Stimulated activated naive CD8-positive, alpha-beta T cell treated with anti-CD3 and anti-CD28 coated beads, Interleukin-15, Interleukin-2, amounts not matched to agents 100 ng/mL and 50 ng/mL, for 24 hours (primary cell): ENCODE results near the gene TMPRSS9.
A peak's percentile ranks its signal among the peaks of the same experiment; 100 is the strongest.
"Not testable (repeated sequence)": the region's sequence is repeated elsewhere in the genome, so short reads cannot be mapped to it uniquely, and the experiment has no call there.

Experiments
- H3K27ac Mint-ChIP-seq: one replicate; pipeline ENCODE4 v1.8.0; 2021; ENCODE audit warnings: mild to moderate bottlenecking, mixed read lengths
- H3K27me3 Mint-ChIP-seq: one replicate; pipeline ENCODE4 v1.8.0; 2021; ENCODE audit warnings: mixed read lengths
- H3K36me3 Mint-ChIP-seq: one replicate; pipeline ENCODE4 v1.8.0; 2021; ENCODE audit warnings: low read depth, mixed read lengths
- H3K4me1 Mint-ChIP-seq: one replicate; pipeline ENCODE4 v1.8.0; 2021; ENCODE audit warnings: low read depth, mixed read lengths
- H3K4me3 Mint-ChIP-seq: one replicate; pipeline ENCODE4 v1.8.0; 2021; ENCODE audit warnings: mild to moderate bottlenecking, mixed read lengths
- H3K9me3 Mint-ChIP-seq: one replicate; pipeline ENCODE4 v1.8.0; 2021; ENCODE audit warnings: mixed read lengths

TMPRSS9 gene

DNA sequence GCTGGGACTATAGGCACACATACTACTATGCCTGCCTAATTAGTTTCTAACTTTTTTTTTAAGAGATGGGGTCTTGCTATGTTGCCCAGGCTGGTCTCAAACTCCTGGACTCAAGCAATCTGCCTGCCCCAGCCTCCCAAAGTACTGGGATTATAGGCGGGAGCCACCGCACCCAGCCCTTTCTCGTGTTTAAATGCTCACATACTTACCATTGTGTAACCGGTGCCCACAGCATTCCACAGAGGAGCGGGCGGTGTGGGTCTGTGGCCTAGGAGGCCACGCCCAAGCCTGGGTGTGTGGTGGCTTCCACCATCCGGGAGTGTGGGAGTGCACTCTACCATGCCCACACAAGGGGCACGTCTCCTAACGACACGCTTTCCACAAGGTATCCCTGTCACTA, 89.0 kb downstream of the TMPRSS9 start:
- Mint-ChIP-seq H3K27ac (no peak overlapping the region), H3K27me3 (no peaks in the 10 kb centered on the region), H3K4me3 (no peak overlapping the region), H3K9me3 (no peaks in the 10 kb centered on the region), H3K4me1 (peaks cover 24% of the 10 kb centered on the region), H3K36me3 (peaks cover 12% of the 10 kb centered on the region)

DNA sequence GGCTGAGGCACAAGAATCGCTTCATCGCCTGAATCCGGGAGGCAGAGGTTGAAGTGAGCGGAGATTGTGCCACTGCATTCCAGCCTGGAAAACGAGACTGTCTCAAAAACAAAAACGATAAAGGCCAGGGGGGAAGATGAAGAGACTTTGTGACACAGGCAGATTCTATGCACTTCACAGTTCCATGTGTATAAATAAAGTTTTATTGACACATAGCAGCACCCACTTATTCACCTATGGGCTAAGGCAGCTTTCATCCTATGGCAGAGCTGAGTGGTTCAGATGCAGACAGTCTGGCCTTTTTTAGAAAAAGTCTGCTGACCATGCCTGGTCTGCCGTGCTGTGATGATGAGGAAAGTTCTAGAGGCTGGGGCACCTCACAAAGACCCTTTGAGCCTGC, 91.1 kb downstream of the TMPRSS9 start:
- peaks cover 38% of the 10 kb centered on the region for H3K4me1 Mint-ChIP-seq
- H3K36me3 Mint-ChIP-seq: peaks cover 7% of the 10 kb centered on the region

DNA sequence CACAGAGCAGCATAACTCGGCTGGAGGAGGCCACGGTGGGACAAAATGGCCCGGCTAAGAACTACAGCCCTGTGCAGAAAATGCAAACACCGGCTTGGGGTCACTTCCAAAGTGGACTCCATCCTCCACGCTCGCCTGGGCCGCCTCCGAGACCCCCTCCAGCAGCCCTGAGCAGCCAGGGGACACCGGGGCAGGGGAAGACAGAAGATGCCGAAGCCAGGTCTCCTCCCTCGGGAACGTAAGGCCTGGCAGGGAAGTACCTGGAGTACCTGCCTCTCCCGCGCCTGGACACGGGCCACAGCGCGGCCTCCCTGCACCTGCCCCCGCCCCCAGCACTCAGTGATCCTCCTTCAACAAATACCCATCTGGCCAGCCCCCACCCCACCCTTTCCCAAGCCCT, 91.7 kb downstream of the TMPRSS9 start:
- Mint-ChIP-seq H3K9me3 (no peaks in the 10 kb centered on the region), H3K27me3 (no peaks in the 10 kb centered on the region), H3K4me1 (peaks cover 32% of the 10 kb centered on the region), H3K27ac (no peak overlapping the region), H3K36me3 (peaks cover 4% of the 10 kb centered on the region), H3K4me3 (no peak overlapping the region)

More for the DNA sequence above, 91.1 kb downstream of the TMPRSS9 start:
- H3K4me3 Mint-ChIP-seq: no peak overlapping the region
- H3K27me3 Mint-ChIP-seq: no peaks in the 10 kb centered on the region
- no peak overlapping the region for H3K27ac Mint-ChIP-seq
- H3K9me3 Mint-ChIP-seq: no peaks in the 10 kb centered on the region

DNA sequence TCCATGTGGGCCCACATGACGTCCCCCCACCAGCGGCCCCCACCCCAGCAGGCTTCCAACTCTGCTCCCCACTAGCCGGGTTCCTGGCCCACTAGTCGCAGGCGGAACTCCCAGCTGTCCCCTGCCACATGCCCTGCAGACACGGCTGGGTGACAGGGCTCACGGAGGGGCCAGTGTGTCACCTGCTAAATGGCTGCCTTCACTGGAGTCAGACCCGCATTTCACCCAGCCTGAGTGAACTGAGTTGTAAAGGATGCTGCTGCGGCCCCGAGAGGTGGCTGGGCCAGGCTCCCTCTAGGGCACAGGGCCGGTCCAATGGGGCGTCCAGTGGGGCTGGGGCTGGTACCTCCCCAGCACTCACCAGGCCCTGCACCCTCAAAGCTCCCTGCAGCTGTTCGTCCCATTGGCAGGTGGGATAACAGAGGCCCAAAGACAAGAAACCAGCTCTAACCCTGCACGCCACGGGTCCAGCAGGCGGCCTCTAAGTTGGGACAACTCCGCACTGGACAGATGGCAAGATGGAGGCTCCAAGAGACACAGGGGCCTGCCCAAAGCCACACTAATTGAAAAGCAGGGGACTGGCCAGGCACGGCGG, 93.5 kb downstream of the TMPRSS9 start:
- Mint-ChIP-seq H3K27ac (no peak overlapping the region), H3K4me1 (peaks cover 26% of the 10 kb centered on the region), H3K4me3 (no peak overlapping the region), H3K27me3 (no peaks in the 10 kb centered on the region), H3K9me3 (no peaks in the 10 kb centered on the region), H3K36me3 (peaks cover 7% of the 10 kb centered on the region)

DNA sequence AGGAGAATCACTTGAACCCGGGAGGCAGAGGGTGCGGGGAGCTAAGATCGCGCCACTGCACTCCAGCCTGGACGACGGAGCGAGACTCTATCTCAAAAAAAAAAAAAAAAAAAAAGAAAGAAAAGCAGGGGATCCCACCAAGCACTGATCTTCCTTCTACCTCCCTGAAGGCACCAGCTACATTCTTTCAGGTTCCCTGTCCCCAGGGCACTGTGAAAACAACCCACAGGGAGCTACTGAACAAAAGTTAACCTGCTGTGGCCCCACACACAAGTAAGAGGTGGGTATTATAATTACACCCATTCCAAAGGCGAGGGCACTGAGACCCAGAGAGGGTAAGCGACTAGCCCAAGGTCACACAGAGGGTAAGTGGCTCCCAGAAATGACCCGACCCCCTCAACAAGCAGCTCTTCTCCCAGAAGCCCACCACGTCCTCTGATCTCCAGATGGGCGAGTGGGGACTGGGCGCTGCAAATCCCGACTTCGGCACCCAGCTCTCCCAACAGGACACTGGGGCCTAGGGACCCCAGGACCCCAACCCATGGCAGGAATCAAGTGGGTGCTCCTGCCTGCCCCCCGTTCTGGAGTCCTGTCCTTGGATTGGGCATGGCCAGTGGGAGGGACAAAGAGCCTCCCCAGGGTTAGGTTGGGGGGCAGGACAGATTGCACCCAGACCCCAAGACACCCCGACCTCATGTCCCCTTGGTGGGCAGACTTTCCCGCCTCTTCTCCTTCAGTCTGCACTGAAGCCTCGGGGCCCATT, 94.3 kb downstream of the TMPRSS9 start:
- H3K27ac Mint-ChIP-seq: peak overlapping the region; percentile 7
- H3K9me3 Mint-ChIP-seq: no peaks in the 10 kb centered on the region
- H3K36me3 Mint-ChIP-seq: peaks cover 7% of the 10 kb centered on the region
- H3K27me3 Mint-ChIP-seq: no peaks in the 10 kb centered on the region
- peaks cover 26% of the 10 kb centered on the region for H3K4me1 Mint-ChIP-seq
- peak overlapping the region; percentile 84 for H3K4me3 Mint-ChIP-seq

DNA sequence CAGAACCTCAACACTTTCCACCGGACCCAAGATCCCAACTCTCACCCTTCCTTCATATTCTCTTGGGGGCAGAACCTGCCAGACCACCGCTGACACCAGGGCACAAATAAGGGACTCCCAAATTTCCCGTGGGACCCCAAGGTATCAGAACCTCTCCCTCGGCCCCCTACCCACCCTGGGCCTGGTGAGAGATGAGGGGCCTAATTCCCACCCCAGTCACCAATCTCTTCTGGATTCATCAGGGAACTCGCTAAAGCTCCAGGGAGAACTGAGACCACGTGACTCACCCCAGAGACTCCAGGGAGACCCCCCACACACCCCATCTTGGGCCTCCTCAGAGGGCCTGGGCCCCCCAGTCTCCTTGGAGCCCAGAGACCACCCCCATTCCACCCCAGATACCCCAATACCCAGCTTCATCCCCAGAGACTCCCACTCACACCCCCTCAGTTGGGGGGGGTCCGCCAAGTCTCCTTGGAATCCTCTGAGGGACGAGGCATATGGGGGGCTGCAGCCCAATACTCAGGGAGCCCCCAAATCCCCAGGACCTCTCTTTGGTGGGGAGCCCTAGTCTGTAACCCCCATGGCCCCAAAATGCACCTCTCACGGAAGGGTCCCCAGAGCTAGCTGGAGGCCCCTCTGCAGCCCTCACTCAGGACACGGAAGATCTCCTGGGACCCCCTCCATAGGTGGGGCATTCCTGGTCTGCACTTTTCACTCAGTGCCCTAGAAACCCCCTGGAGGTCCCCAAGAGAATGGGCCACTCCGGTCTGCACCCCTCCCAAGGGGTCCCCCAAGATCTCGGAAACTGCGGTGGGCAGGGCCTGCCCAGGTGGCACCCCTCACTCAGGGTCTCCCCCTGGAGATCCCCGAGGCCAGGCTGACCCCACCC, 95.1 kb downstream of the TMPRSS9 start:
- Mint-ChIP-seq H3K36me3 (peaks cover 4% of the 10 kb centered on the region), H3K4me1 (peaks cover 26% of the 10 kb centered on the region), H3K27me3 (no peaks in the 10 kb centered on the region), H3K9me3 (no peaks in the 10 kb centered on the region), H3K4me3 (peak overlapping the region; percentile 84), H3K27ac (peak overlapping the region; percentile 7)

DNA sequence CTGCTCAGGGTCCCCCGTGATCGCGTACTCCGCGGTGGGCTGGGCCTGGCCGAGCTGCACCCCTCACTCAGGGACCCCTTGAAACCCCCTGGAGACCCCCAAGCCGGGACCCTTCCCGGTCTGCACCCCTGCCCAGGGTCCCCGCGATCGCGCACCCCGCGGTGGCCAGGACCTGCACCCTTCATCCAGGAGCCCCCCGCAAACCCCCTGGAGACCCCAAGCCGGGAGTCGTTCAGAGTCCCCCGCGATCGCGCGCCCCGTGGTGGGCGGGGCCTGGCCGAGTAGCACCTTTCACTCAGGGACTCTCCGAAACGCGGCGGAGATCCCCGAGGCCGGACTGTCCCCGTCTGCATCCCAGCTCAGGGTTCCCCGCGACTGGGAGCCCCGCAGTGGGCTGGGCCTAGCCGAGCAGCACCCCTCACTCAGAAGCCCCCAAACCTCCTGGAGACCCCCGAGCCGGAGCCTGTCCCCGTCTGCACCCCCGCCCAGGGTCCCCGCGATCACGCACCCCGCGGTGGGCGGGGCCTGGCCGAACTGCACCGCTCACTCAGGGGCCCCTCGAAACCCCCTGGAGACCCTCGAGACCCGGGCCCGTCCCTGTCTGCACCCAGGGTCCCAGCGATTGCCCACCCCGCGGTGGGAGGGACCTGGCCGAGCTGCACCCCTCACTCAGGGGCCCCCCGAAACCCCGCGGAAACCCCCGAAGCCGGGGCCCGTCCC, 95.9 kb downstream of the TMPRSS9 start:
- Mint-ChIP-seq H3K4me1 (peaks cover 28% of the 10 kb centered on the region), H3K9me3 (no peaks in the 10 kb centered on the region), H3K4me3 (peak overlapping the region; percentile 84), H3K27me3 (no peaks in the 10 kb centered on the region), H3K27ac (peak overlapping the region; percentile 87), H3K36me3 (peaks cover 3% of the 10 kb centered on the region)

DNA sequence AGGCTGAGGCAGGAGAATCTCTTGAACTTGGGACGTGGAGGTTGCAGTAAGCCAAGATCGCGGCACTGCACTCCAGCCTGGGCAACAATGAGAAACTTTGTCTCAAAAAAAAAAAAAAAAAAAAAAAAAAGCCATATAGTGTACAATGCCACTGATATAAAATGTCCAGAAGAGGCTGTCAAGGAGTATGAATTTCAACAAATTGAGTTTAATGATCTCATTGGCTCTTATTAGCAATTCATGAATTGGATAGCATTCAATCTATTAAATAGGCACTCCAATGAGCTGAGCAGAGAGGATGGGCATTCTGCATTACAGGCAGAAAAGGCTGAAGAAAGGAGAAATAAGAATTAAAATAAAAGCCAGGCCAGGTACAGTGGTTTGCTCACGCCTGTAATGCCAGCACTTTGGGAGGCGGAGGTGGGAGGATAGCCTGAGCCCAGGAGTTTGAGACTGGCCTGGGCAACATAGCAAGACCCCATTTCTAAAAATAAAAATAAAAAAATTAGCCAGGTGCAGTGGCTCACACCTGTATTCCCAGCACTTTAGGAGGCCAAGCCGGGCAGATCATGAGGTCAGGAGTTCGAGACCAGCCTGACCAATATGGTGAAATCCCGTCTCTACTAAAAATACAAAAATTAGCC, 97.5 kb downstream of the TMPRSS9 start:
- peak overlapping the region; percentile 88 for H3K4me3 Mint-ChIP-seq
- no peaks in the 10 kb centered on the region for H3K27me3 Mint-ChIP-seq
- H3K27ac Mint-ChIP-seq: peak overlapping the region; percentile 95
- H3K36me3 Mint-ChIP-seq: peaks cover 3% of the 10 kb centered on the region
- no peaks in the 10 kb centered on the region for H3K9me3 Mint-ChIP-seq
- H3K4me1 Mint-ChIP-seq: peaks cover 35% of the 10 kb centered on the region

DNA sequence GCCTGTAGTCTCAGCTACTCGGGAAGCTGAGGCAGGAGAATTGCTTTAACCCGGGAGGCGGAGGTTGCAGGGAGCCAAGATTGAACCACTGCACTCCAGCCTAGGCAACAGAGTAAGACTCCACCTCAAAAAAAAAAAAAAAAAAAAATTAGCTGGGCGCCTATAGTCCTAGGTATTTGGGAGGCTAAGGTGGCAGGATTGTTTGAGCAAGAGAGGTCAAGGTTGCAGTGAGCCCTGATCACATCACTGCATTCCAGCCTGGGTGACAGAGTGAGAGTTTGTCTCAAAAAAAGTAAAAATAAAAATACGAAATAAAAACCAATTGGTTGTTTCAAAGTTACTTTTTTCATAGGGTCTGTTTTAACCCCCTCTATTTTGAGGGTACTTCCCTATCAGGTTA, 98.0 kb downstream of the TMPRSS9 start:
- peaks cover 3% of the 10 kb centered on the region for H3K36me3 Mint-ChIP-seq
- no peak overlapping the region for H3K4me3 Mint-ChIP-seq
- no peak overlapping the region for H3K27ac Mint-ChIP-seq
- no peaks in the 10 kb centered on the region for H3K27me3 Mint-ChIP-seq
- H3K9me3 Mint-ChIP-seq: no peaks in the 10 kb centered on the region
- H3K4me1 Mint-ChIP-seq: peaks cover 35% of the 10 kb centered on the region

DNA sequence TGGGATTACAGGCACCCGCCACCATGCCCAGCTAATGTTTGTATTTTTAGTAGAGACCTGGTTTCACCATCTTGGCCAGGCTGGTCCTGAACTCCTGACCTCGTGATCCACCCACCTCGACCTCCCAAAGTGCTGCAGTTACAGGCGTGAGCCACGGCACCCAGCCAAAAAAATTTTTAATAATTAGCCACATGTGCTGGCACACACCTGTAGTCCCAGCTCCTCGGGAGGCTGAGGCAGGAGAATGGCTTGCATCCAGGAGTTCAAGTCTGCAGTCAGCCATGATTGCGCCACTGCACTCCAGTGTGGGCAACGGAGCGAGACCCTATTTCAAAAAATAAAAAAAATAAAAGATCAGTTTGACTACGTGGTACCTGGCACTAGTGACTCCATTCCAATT, 98.7 kb downstream of the TMPRSS9 start:
- H3K9me3 Mint-ChIP-seq, H3K27ac Mint-ChIP-seq, H3K36me3 Mint-ChIP-seq, H3K4me3 Mint-ChIP-seq, H3K27me3 Mint-ChIP-seq: not testable (repeated sequence)
- peaks cover 31% of the 10 kb centered on the region for H3K4me1 Mint-ChIP-seq

DNA sequence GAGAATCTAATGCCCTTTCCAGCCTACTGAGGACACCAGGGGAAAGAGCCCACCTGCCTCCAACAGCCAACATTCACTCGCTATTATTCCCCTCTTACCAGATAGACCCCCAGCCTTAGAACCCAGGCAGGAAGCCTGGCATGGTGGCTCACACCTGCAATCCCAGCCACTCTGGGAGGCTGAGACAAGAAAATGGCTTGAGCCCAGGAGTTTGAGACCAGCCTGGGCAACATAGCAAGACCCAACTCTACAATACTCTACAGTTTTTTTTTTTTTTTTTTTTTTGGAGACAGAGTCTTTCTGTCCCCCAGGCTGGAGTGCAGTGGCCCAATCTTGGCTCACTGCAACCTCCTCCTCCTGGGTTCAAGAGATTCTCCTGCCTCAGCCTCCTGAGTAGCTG, 100.2 kb downstream of the TMPRSS9 start:
- Mint-ChIP-seq H3K27ac (no peak overlapping the region), H3K4me1 (peaks cover 17% of the 10 kb centered on the region), H3K9me3 (no peaks in the 10 kb centered on the region), H3K36me3 (peaks cover 3% of the 10 kb centered on the region), H3K4me3 (no peak overlapping the region), H3K27me3 (no peaks in the 10 kb centered on the region)

DNA sequence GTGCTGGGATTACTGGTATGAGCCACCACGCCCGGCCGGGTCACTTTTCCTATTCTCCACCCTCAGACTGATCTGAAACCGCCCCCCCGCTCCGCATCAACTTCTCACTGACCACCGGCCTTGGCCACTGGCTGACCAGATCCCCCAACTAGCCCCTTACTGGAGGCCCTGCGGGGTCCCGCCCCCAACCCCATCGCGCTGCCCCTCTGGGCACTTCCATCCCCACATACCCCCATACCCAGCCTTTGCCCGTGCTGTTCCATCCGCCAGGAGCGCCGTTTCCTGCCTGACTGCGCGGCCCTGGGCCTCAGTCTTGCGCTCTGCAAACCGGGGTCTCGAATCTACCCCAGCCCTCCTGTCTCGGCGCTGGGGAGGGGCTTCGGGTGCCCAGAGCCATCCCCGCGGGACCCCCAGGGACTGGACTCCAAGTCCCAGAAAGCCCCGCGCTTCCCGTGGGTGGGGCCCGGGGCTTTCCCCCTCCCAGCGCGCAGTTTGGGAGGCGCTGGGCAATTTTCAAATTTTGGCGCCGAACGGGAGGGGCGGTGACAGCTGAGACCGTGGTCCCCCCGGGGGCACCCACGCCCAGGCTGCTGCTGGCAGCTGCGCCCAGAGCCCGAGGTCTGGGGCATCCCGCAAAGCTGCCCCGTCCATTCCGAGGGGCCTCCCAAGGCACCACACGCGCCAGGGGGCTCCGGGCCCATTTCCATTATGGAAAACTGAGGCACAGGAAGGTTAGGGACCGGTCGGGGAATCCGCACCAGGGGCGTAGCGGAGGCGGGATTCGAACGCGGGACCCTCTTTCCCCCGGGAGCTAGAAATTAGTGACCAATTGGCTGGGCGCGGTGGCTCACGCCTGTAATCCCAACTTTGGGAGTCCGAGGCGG, 101.9 kb downstream of the TMPRSS9 start:
- Mint-ChIP-seq H3K4me3 (peak overlapping the region; percentile 84), H3K27ac (peak overlapping the region; percentile 79), H3K36me3 (peaks cover 3% of the 10 kb centered on the region), H3K4me1 (peaks cover 13% of the 10 kb centered on the region), H3K27me3 (no peaks in the 10 kb centered on the region), H3K9me3 (no peaks in the 10 kb centered on the region)

DNA sequence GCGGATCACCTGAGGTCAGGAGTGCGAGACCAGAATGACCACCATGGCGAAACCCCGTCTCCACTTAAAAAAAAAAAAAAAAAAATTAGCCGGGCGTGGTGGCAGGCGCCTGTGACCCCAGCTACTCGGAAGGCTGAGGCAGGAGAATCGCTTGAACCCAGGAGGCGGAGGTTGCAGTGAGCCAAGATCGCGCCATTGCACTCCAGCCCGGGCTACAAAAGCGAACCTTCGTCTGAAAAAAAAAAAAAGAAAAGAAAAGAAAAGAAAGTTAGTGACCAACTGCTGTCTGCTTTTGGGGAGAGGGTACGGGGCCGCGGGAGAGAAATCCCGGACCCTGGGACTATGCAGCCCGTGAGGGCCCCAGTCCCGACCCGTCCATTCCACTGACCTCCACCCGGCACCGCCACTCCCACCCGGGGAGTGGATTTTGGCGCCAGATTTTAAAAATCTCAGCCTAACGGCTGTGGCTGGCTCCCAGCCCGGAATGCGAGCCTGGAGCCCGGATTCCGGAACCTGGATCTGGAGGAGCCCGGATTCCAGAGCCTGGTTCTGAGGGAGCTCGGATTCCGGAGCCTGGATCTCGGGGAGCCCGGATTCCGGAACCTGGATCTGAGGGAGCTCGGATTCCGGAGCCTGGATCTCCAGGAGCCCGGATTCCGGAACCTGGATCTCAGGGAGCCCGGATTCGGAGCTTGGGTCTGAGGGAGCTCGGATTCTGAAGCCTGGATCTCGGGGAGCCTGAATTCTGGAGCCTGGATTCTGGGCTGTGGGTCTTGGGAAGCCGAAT, 102.8 kb downstream of the TMPRSS9 start:
- Mint-ChIP-seq H3K4me3 (peak overlapping the region; percentile 63), H3K36me3 (no peaks in the 10 kb centered on the region), H3K27ac (no peak overlapping the region), H3K4me1 (peaks cover 8% of the 10 kb centered on the region), H3K9me3 (no peaks in the 10 kb centered on the region), H3K27me3 (no peaks in the 10 kb centered on the region)
